KMS-11 (cell line): ENCODE results near the gene TSPYL1.

Experiments used
- H2AFZ ChIP-seq: fragments of 200-600 bp; sonication (generic); 2 replicates; pipeline ENCODE4 v1.6.1; 2016; ENCODE audit warnings: antibody characterized with exemption, mixed run types, low read depth
- H3K27ac ChIP-seq: fragments of 200-600 bp; sonication (generic); 2 replicates; pipeline ENCODE4 v1.6.1; 2016; ENCODE audit warnings: mild to moderate bottlenecking, mixed run types
- H3K27me3 ChIP-seq: fragments of 200-600 bp; sonication (generic); 2 replicates; pipeline ENCODE4 v1.6.1; 2017; ENCODE audit warnings: mild to moderate bottlenecking, low read depth, mixed run types, moderate library complexity; ENCODE audit not compliant: insufficient read depth
- H3K36me3 ChIP-seq: fragments of 200-600 bp; sonication (generic); 2 replicates; pipeline ENCODE4 v1.6.1; 2017; ENCODE audit warnings: mild to moderate bottlenecking, mixed run types; ENCODE audit not compliant: insufficient read depth
- H3K4me1 ChIP-seq: fragments of 200-600 bp; sonication (generic); 2 replicates; pipeline ENCODE4 v1.6.1; 2016; ENCODE audit warnings: mild to moderate bottlenecking, low read depth, mixed run types; ENCODE audit not compliant: poor library complexity, severe bottlenecking
- H3K4me2 ChIP-seq: fragments of 200-600 bp; sonication (generic); 2 replicates; pipeline ENCODE4 v1.7.0; 2016; ENCODE audit warnings: mild to moderate bottlenecking, mixed run types
- H3K4me3 ChIP-seq: fragments of 200-600 bp; sonication (generic); IDR thresholded peaks from 2 replicates; pipeline ENCODE4 v1.6.1; 2017; ENCODE audit warnings: low read depth, low read length, mixed read lengths; ENCODE audit not compliant: insufficient read depth
- H3K79me2 ChIP-seq: fragments of 200-600 bp; sonication (generic); 2 replicates; pipeline ENCODE4 v1.6.1; 2016; ENCODE audit warnings: low read depth, mixed run types; ENCODE audit not compliant: insufficient read depth
- H3K9ac ChIP-seq: fragments of 200-600 bp; sonication (generic); 2 replicates; pipeline ENCODE4 v1.6.1; 2016; ENCODE audit warnings: mild to moderate bottlenecking, mixed run types
- H4K20me1 ChIP-seq: fragments of 200-600 bp; sonication (generic); 2 replicates; pipeline ENCODE4 v1.6.1; 2016; ENCODE audit warnings: mild to moderate bottlenecking, mixed run types; ENCODE audit not compliant: insufficient read depth
- CTCF ChIP-seq: fragments of 200-600 bp; sonication (generic); conservative IDR thresholded peaks from 2 replicates; pipeline ENCODE4 v1.6.1; 2017; ENCODE audit warnings: low read depth, mild to moderate bottlenecking, antibody characterized with exemption, low read length, moderate library complexity, mixed read lengths

The TSPYL1 gene

GRCh38 chr6:116247285-116247684 lies 32.4 kb downstream of the TSPYL1 start:
- Histone ChIP-seq H3K27ac (no peak overlapping the region), H4K20me1 (no peaks in the 10 kb centered on the region), H3K4me1 (no peaks in the 10 kb centered on the region), H3K36me3 (no peaks in the 10 kb centered on the region), H3K27me3 (no peaks in the 10 kb centered on the region), H3K4me2 (no peak overlapping the region), H3K9ac (no peak overlapping the region), H3K79me2 (no peaks in the 10 kb centered on the region), H3K4me3 (no peak overlapping the region), H2AFZ (no peak overlapping the region)
- no peak for TF ChIP-seq CTCF

- Histone ChIP-seq H3K27me3 (no peaks in the 10 kb centered on the region), H3K79me2 (no peaks in the 10 kb centered on the region), H3K36me3 (no peaks in the 10 kb centered on the region), H3K4me3 (no peak overlapping the region), H4K20me1 (no peaks in the 10 kb centered on the region), H2AFZ (no peak overlapping the region), H3K4me1 (no peaks in the 10 kb centered on the region), H3K9ac (no peak overlapping the region), H3K27ac (no peak overlapping the region), H3K4me2 (no peak overlapping the region)
- TF ChIP-seq CTCF, result no peak
Measured at GRCh38 chr6:116246089-116246488, 33.6 kb downstream of the TSPYL1 start.

- no peak overlapping the region for H3K27ac ChIP-seq
- no peaks in the 10 kb centered on the region for H3K36me3 ChIP-seq
- H3K27me3 ChIP-seq, result no peaks in the 10 kb centered on the region
- H3K9ac ChIP-seq, result no peak overlapping the region
- no peak overlapping the region for H3K4me3 ChIP-seq
- H2AFZ ChIP-seq, result no peak overlapping the region
- H3K79me2 ChIP-seq, result no peaks in the 10 kb centered on the region
- no peak overlapping the region for H3K4me2 ChIP-seq
- TF ChIP-seq CTCF, result no peak
- H3K4me1 ChIP-seq, result no peaks in the 10 kb centered on the region
- H4K20me1 ChIP-seq, result no peaks in the 10 kb centered on the region
Measured at GRCh38 chr6:116244284-116244683, 35.4 kb downstream of the TSPYL1 start.

- no peaks in the 10 kb centered on the region for H3K4me1 ChIP-seq
- H3K79me2 ChIP-seq, result no peaks in the 10 kb centered on the region
- no peak overlapping the region for H3K27ac ChIP-seq
- no peak overlapping the region for H3K4me2 ChIP-seq
- H3K4me3 ChIP-seq, result no peak overlapping the region
- H3K27me3 ChIP-seq, result no peaks in the 10 kb centered on the region
- no peaks in the 10 kb centered on the region for H4K20me1 ChIP-seq
- TF ChIP-seq CTCF, result no peak
- H3K36me3 ChIP-seq, result no peaks in the 10 kb centered on the region
- no peak overlapping the region for H2AFZ ChIP-seq
- H3K9ac ChIP-seq, result no peak overlapping the region
Measured at GRCh38 chr6:116239856-116240255, 39.9 kb downstream of the TSPYL1 start.

- Histone ChIP-seq H3K79me2 (no peaks in the 10 kb centered on the region), H4K20me1 (no peaks in the 10 kb centered on the region), H3K4me1 (no peaks in the 10 kb centered on the region), H2AFZ (no peak overlapping the region), H3K4me2 (no peak overlapping the region), H3K36me3 (no peaks in the 10 kb centered on the region), H3K9ac (no peak overlapping the region), H3K4me3 (no peak overlapping the region), H3K27me3 (no peaks in the 10 kb centered on the region), H3K27ac (no peak overlapping the region)
- no peak for TF ChIP-seq CTCF
Measured at GRCh38 chr6:116239256-116239655, 40.5 kb downstream of the TSPYL1 start.
